ENCODE measurements around the gene PURB.
"Not testable (repeated sequence)": the region's sequence is repeated elsewhere in the genome, so short reads cannot be mapped to it uniquely, and the experiment has no call there.

DNA sequence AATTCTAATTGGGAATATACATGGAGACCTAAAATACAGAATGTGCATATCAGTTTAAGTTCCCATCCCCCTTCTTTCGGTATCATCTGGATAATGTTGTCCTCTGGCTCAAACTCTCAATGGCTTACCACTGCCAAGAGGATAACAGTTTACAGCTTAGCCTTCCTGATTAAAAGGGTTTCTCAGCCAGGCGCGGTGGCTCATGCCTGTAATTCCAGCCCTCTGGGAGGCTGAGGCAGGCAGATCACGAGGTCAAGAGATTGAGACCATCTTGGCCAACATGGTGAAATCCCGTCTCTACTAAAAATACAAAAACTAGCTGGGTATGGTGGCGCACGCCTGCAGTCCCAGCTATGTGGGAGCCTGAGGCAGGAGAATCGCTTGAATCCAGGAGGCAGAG, 42.7 kb downstream of the PURB start:
- TF ChIP-seq, protein P1, sequence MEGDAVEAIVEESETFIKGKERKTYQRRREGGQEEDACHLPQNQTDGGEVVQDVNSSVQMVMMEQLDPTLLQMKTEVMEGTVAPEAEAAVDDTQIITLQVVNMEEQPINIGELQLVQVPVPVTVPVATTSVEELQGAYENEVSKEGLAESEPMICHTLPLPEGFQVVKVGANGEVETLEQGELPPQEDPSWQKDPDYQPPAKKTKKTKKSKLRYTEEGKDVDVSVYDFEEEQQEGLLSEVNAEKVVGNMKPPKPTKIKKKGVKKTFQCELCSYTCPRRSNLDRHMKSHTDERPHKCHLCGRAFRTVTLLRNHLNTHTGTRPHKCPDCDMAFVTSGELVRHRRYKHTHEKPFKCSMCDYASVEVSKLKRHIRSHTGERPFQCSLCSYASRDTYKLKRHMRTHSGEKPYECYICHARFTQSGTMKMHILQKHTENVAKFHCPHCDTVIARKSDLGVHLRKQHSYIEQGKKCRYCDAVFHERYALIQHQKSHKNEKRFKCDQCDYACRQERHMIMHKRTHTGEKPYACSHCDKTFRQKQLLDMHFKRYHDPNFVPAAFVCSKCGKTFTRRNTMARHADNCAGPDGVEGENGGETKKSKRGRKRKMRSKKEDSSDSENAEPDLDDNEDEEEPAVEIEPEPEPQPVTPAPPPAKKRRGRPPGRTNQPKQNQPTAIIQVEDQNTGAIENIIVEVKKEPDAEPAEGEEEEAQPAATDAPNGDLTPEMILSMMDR (IDR thresholded peaks at IDR 0.05), result not testable (repeated sequence)
- not testable (repeated sequence) for TF ChIP-seq POLR2A (IDR thresholded peaks at IDR 0.05)
